AG10803 (cell line): ENCODE measurements around the gene MIB2.

ENCODE experiments used
- DNase-seq: peaks from one replicate; pipeline ENCODE4 v3.0.0; 2010; ENCODE audit warnings: low read depth
- H3K4me3 ChIP-seq: 2 replicates; pipeline ENCODE4 v1.5.1; 2011; ENCODE audit warnings: mild to moderate bottlenecking, low read length, control low read depth
- CTCF ChIP-seq: conservative IDR thresholded peaks from 2 replicates; pipeline ENCODE4 v1.5.1; 2011; ENCODE audit warnings: mild to moderate bottlenecking, low read length, control low read depth, inconsistent platforms

Gene MIB2

GRCh38 chr1:1599935-1600860 lies 15.1 kb upstream of the MIB2 start, which contains the start of gene FNDC10:
FNDC10 (minus strand) TSS chr1:1600135; CDS start chr1:1600015, 120 bp downstream.
- peak within 1 kb of the TSS; percentile 47 for H3K4me3 ChIP-seq
- TF ChIP-seq CTCF = no peak
- DNase-seq = no peak

- no peak for TF ChIP-seq CTCF
- no peak overlapping the region; the same call in none of the 2 replicates for H3K4me3 ChIP-seq
- no peak for DNase-seq
Measured at GRCh38 chr1:1600861-1601563, 14.3 kb upstream of the MIB2 start.

DNA sequence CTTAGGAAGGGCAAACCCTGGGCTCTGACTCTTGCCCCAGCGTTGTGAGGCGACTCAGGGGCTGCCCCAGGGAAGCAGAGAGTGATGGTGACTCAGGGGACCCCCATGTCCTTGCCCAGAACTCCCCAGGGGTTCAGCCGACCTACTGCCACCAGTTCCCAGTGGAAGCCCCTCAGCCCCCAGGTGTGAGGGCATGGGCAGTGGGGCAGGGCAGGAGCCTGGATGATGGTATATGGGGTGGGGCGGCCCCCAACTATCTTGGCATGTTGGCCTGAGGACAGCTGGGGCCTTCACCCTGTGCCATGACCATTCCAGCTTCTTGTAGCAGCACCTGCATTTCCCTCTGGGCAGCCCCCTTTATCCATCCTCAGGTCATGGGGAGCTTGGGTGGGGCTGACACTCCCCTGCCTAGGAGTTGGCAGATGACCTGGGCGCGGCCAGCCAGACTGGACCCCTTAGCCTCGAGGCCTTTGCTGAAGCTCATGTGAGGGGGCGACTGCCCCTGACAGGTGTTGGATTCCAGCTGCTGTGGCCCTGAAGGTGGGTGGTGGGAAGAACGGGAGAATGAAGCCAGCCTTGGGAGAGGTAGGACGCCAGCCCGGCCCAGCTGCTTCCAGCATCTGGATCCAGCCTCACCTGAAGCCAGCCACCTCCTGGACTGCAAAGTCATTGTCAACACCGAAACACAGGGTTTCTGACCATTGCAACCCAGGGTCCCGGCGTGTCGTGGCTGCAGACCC lies 13.6 kb upstream of the MIB2 start:
- no peak for DNase-seq
- no peak overlapping the region for H3K4me3 ChIP-seq
- no peak for TF ChIP-seq CTCF

- no peak for DNase-seq
- H3K4me3 ChIP-seq = no peak overlapping the region
- TF ChIP-seq CTCF = no peak
Measured at GRCh38 chr1:1602304-1602967, 12.9 kb upstream of the MIB2 start.

DNA sequence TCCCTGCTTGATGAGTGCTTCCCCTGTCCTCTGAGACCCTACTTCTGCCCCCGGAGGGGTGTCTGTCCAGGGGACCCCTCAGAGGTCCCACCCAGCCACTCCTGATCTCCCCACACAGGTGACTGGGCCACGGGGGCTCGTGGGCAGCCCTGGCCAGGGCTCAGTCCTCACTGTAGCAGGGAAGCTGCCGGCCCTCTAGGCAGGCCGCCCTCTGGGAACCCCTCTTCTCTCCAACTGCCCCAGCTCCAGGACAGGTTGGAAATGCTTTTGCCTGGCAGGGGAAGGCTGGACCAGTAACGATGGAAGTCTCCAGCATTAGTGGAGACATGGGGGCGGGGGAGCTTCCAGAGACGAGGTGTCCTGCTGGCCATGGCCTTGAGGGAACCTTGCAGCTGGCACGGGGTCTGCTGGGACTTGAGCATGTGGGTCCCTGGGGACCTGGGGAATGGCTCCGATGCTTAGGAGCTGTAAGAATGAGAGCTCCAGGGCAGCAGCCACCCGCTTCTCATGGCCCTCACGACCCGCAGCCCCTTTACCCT lies 12.3 kb upstream of the MIB2 start:
- no peak for TF ChIP-seq CTCF
- H3K4me3 ChIP-seq = no peak overlapping the region
- DNase-seq = no peak

DNA sequence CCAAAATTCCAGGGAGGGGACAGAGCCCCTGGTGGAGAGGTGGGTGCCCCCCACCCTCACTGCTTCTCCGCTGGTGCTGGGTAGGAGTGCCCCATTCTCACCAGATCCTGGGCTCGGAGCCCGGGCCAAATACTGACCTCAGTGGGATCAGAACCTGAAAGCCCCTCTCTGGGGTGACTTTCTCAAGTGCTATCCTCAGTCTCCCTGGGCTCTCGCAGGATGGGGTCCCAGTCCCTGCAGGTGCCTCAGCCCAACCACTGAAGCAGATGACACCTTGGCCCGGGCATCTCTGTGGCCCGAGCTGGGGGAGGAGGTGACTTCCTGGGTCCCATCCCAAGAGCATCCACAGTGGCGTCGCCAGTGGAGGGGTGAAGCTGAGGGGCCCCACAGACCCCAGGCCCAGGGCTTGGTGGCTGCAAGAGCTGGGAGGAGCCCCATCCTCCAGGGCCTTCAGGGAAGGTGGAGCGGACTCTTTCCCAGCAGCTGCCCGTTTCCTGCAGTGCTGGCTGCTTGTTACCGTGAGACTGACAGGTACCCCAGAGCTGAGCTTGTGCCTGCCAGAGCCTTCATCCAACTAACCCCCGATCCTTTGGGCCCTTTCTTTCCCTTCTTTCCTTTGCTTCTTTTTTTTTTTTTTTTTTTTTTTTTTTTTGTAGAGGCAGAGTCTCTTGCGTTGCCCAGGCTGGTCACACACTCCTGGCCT lies 11.5 kb upstream of the MIB2 start:
- DNase-seq = no peak
- TF ChIP-seq CTCF = no peak
- no peak overlapping the region for H3K4me3 ChIP-seq
